ENCODE results near the gene CGB2. TPM values are rescaled to one million over a fixed set of nuclear protein-coding genes. Genes with fewer than 3 reads are reported as not detected.

Gene CGB2
- total RNA-seq, 1 donor from 2014 or later: 0.52 TPM

DNA sequence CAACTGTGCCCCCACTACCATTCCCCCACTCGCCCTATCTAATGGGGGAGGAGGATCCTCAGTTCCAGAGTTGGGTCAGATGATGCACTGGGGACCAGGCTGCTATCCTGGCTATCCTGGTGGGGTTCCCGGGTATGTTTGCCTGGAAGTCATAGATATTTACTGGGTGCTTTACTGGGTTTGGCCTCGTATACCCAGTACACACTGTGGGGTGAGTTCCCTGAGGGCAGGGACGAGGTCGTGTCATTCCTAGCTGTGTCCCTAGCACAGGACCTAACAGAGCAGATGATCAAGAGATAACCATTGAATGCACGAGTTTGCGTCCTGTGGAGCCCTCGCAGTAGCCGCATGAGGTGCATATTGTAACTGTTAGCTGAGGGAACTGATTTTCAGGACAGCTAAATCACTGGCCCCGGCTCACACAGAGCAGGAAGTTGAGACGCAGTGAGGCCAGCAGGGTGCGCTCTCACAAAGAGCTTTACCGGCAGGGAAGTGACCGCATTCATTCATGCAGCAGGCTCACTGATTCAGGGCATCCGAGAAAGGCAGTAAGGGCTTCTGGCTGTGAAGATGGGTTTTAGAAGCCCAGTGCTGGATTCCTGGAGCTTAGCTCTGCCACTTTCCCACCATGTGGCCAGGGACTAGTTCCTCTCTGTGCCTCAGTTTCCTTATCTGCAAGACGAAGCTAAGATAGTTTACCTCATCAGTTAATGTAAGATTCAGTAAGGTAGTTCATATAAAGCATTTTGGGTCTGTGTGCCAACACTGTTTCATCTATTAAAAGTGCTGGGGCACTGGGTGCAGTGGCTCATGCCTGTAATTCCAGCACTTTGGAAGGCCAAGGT lies 32.0 kb upstream of the CGB2 start:
- FAIRE-seq (peak; percentile 32), DNase-seq (ENCODE audit: low read depth) (peak; percentile 43)
- H3K27me3 ChIP-seq (ENCODE audit: insufficient read depth, low read length): no peaks in the 10 kb centered on the region
- H3K4me1 Mint-ChIP-seq (ENCODE audit: low read depth, unreplicated experiment): peaks cover 20% of the 10 kb centered on the region
- peaks cover 46% of the 10 kb centered on the region for H3K79me2 ChIP-seq (ENCODE audit: insufficient read depth, low read length)
- H3K36me3 Mint-ChIP-seq (ENCODE audit: low read depth, unreplicated experiment): peaks cover 14% of the 10 kb centered on the region
- no peaks in the 10 kb centered on the region for H3K9me3 Mint-ChIP-seq (ENCODE audit: unreplicated experiment)
- no peak overlapping the region for H3K4me3 Mint-ChIP-seq (ENCODE audit: unreplicated experiment)
- H3K4me2 ChIP-seq (ENCODE audit: low read length): no peak overlapping the region
- no peak overlapping the region for H3K9ac ChIP-seq (ENCODE audit: low read length)
- H3K27ac ChIP-seq (ENCODE audit: low read depth, low read length): no peak overlapping the region
- no peaks in the 10 kb centered on the region for H3K27me3 Mint-ChIP-seq (ENCODE audit: low read depth, unreplicated experiment)
- H3K9me3 ChIP-seq (ENCODE audit: insufficient read depth, low read depth, low read length): no peaks in the 10 kb centered on the region
- no peak overlapping the region for H3K4me3 ChIP-seq (ENCODE audit: insufficient read depth, low read depth, low read length)
- H3K27ac Mint-ChIP-seq (ENCODE audit: unreplicated experiment): peak overlapping the region; percentile 26
- H3K4me1 ChIP-seq (ENCODE audit: insufficient read depth, low read length): peaks cover 6% of the 10 kb centered on the region
- peaks cover 10% of the 10 kb centered on the region for H3K36me3 ChIP-seq (ENCODE audit: insufficient read depth, low read length)
- H4K20me1 ChIP-seq (ENCODE audit: insufficient read depth, low read length): peaks cover 34% of the 10 kb centered on the region
- no peak overlapping the region for H2AFZ ChIP-seq (ENCODE audit: low read depth, low read length)
- no peak for TF ChIP-seq EZH2 (IDR thresholded peaks at IDR 0.05; ENCODE audit: insufficient read depth, low read length)
- TF ChIP-seq, protein P1, sequence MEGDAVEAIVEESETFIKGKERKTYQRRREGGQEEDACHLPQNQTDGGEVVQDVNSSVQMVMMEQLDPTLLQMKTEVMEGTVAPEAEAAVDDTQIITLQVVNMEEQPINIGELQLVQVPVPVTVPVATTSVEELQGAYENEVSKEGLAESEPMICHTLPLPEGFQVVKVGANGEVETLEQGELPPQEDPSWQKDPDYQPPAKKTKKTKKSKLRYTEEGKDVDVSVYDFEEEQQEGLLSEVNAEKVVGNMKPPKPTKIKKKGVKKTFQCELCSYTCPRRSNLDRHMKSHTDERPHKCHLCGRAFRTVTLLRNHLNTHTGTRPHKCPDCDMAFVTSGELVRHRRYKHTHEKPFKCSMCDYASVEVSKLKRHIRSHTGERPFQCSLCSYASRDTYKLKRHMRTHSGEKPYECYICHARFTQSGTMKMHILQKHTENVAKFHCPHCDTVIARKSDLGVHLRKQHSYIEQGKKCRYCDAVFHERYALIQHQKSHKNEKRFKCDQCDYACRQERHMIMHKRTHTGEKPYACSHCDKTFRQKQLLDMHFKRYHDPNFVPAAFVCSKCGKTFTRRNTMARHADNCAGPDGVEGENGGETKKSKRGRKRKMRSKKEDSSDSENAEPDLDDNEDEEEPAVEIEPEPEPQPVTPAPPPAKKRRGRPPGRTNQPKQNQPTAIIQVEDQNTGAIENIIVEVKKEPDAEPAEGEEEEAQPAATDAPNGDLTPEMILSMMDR (IDR thresholded peaks at IDR 0.05; ENCODE audit: insufficient read depth, low read depth, low read length): peak; percentile 87

- Histone ChIP-seq H3K4me1 (ENCODE audit: insufficient read depth, low read length) (peaks cover 3% of the 10 kb centered on the region), H3K27me3 (ENCODE audit: insufficient read depth, low read length) (no peaks in the 10 kb centered on the region), H4K20me1 (ENCODE audit: insufficient read depth, low read length) (peaks cover 12% of the 10 kb centered on the region), H3K4me3 (ENCODE audit: insufficient read depth, low read depth, low read length) (no peak overlapping the region), H3K79me2 (ENCODE audit: insufficient read depth, low read length) (peaks cover 10% of the 10 kb centered on the region), H3K36me3 (ENCODE audit: insufficient read depth, low read length) (peaks cover 16% of the 10 kb centered on the region), H2AFZ (ENCODE audit: low read depth, low read length) (no peak overlapping the region), H3K27ac (ENCODE audit: low read depth, low read length) (no peak overlapping the region), H3K4me2 (ENCODE audit: low read length) (no peak overlapping the region), H3K9me3 (ENCODE audit: insufficient read depth, low read depth, low read length) (no peaks in the 10 kb centered on the region), H3K9ac (ENCODE audit: low read length) (no peak overlapping the region)
- no peaks in the 10 kb centered on the region for H3K27me3 Mint-ChIP-seq (ENCODE audit: low read depth, unreplicated experiment)
- no peak overlapping the region for H3K27ac Mint-ChIP-seq (ENCODE audit: unreplicated experiment)
- H3K36me3 Mint-ChIP-seq (ENCODE audit: low read depth, unreplicated experiment): peaks cover 18% of the 10 kb centered on the region
- DNase-seq (ENCODE audit: low read depth) (no peak), FAIRE-seq (no peak)
- H3K4me3 Mint-ChIP-seq (ENCODE audit: unreplicated experiment): no peak overlapping the region
- peaks cover 7% of the 10 kb centered on the region for H3K4me1 Mint-ChIP-seq (ENCODE audit: low read depth, unreplicated experiment)
- TF ChIP-seq EZH2 (IDR thresholded peaks at IDR 0.05; ENCODE audit: insufficient read depth, low read length): no peak
- TF ChIP-seq, protein P1 (IDR thresholded peaks at IDR 0.05; ENCODE audit: insufficient read depth, low read depth, low read length): no peak
- no peaks in the 10 kb centered on the region for H3K9me3 Mint-ChIP-seq (ENCODE audit: unreplicated experiment)
These were observed 27.6 kb upstream of the CGB2 start for GRCh38 chr19:49004133-49004532.
